Upper lobe of left lung (tissue), 6 donors: ENCODE data around the gene CA11. TPM values are rescaled to one million over a fixed set of nuclear protein-coding genes. Genes with fewer than 3 reads are reported as not detected.
A peak's percentile ranks its signal among the peaks of the same experiment; 100 is the strongest.

Experiments
- ATAC-seq, 2 donors: fragments of 200-7000 bp; cut with Tn5 transposase; one replicate each; pipeline ENCODE4 v1.9.1; 2022; ENCODE audit warnings: mild to moderate bottlenecking in 2 of 2, moderate library complexity in 2 of 2; ENCODE audit not compliant: low FRiP score in 2 of 2
- DNase-seq, 2 donors: peaks; one replicate each; pipeline ENCODE4 v3.0.0-alpha.2; 2019 to 2020
- H3K27ac ChIP-seq, 4 donors: fragments of 200-600 bp; sonication (generic); one replicate each; pipeline ENCODE4 v1.5.1; 2016 to 2019
- H3K27me3 ChIP-seq, 4 donors: fragments of 200-600 bp; sonication (generic); one replicate each; pipeline ENCODE4 v1.5.1; 2017 to 2019
- H3K36me3 ChIP-seq, 4 donors: fragments of 200-600 bp; sonication (generic); one replicate each; pipeline ENCODE4 v1.5.1; 2016 to 2019
- H3K4me1 ChIP-seq, 4 donors: fragments of 200-600 bp; sonication (generic); one replicate each; pipeline ENCODE4 v1.5.1; 2018 to 2019
- H3K4me3 ChIP-seq, 4 donors: fragments of 200-600 bp; sonication (generic); one replicate each; pipeline ENCODE4 v1.5.1; 2017 to 2019; ENCODE audit warnings: mild to moderate bottlenecking in 2 of 4, moderate library complexity in 1 of 4
- H3K9me3 ChIP-seq, 4 donors: fragments of 200-600 bp; sonication (generic); one replicate each; pipeline ENCODE4 v1.5.1; 2018 to 2019
- EP300 ChIP-seq, 4 donors: sonication (generic); formaldehyde crosslinking; IDR thresholded peaks; one replicate each; pipeline ENCODE4 v1.5.1; 2017; ENCODE audit warnings: antibody characterized with exemption in 4 of 4, control low read depth in 2 of 4
- POLR2A ChIP-seq, 4 donors: fragments of 450-650 bp; IDR thresholded peaks; one replicate each; pipeline ENCODE4 v1.5.1; 2016 to 2017; ENCODE audit warnings: antibody characterized with exemption in 4 of 4, mild to moderate bottlenecking in 2 of 4
- POLR2AphosphoS5 ChIP-seq, 2 donors: sonication (generic); formaldehyde crosslinking; IDR thresholded peaks; one replicate each; pipeline ENCODE4 v1.5.1; 2017; ENCODE audit warnings: antibody characterized with exemption in 2 of 2
- WGBS, 2 donors: methylation state at CpG; one replicate each; pipeline ENCODE4 v1.1.5; 2017 to 2018; 5-methylcytosine and 5-hydroxymethylcytosine counted together
- total RNA-seq, 6 donors: library from RNA; depleted of rRNA in 4 of 6; stranded (reverse); fragments of >200 nt in 4 of 6; gene quantifications; one replicate each; pipeline versions ENCODE4 v1.1.0 to v1.2.1, GENCODE V29; 2016 to 2021
- TF ChIP-seq, protein P1 (sequence below), 6 experiments: fragments of 450-650 bp in 4 of 6; fragments of 200-600 bp in 2 of 6; sonication (generic) in 2 of 6; IDR thresholded peaks; one replicate each; pipeline ENCODE4 v1.5.1; 2016 to 2019; ENCODE audit warnings: antibody characterized with exemption in 6 of 6
- donor health status: DM: no; HTN: no; CAD: no; lungs with moderate emphysema.
- donor health status: DM: no; HTN: yes; CAD: no; lungs with severe emphysema.

Gene CA11
- total RNA-seq, 6 donors from 2014 or later, result 2.1 to 8.1 (median 5.3) TPM

- no peak for TF ChIP-seq EP300 (IDR thresholded peaks at IDR 0.05)
- H3K4me1 ChIP-seq, result no peaks in the 10 kb centered on the region
- no peaks in the 10 kb centered on the region for H3K27me3 ChIP-seq
- ATAC-seq (no peak), DNase-seq (no peak)
- 87 to 93% methylated on average over 6 to 8 of the region's 9 CpGs for WGBS, 2 donors
- H3K9me3 ChIP-seq, result no peaks in the 10 kb centered on the region
- H3K4me3 ChIP-seq, result no peak overlapping the region
- H3K36me3 ChIP-seq, result no peaks in the 10 kb centered on the region
- no peak overlapping the region for H3K27ac ChIP-seq
Measured at GRCh38 chr19:48603850-48604249, 42.1 kb downstream of the CA11 start.

GRCh38 chr19:48603449-48603848 is 42.5 kb downstream of the CA11 start:
- Histone ChIP-seq H3K4me1 (no peaks in the 10 kb centered on the region), H3K4me3 (no peak overlapping the region), H3K27me3 (no peaks in the 10 kb centered on the region), H3K36me3 (no peaks in the 10 kb centered on the region), H3K9me3 (no peaks in the 10 kb centered on the region), H3K27ac (no peak overlapping the region)
- DNase-seq (peak in 1 of 2 donors; percentile 83), ATAC-seq (no peak)
- TF ChIP-seq POLR2AphosphoS5 (IDR thresholded peaks at IDR 0.05), result no peak
- TF ChIP-seq EP300 (IDR thresholded peaks at IDR 0.05), result no peak
- TF ChIP-seq, protein P1, sequence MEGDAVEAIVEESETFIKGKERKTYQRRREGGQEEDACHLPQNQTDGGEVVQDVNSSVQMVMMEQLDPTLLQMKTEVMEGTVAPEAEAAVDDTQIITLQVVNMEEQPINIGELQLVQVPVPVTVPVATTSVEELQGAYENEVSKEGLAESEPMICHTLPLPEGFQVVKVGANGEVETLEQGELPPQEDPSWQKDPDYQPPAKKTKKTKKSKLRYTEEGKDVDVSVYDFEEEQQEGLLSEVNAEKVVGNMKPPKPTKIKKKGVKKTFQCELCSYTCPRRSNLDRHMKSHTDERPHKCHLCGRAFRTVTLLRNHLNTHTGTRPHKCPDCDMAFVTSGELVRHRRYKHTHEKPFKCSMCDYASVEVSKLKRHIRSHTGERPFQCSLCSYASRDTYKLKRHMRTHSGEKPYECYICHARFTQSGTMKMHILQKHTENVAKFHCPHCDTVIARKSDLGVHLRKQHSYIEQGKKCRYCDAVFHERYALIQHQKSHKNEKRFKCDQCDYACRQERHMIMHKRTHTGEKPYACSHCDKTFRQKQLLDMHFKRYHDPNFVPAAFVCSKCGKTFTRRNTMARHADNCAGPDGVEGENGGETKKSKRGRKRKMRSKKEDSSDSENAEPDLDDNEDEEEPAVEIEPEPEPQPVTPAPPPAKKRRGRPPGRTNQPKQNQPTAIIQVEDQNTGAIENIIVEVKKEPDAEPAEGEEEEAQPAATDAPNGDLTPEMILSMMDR (IDR thresholded peaks at IDR 0.05), result no peak
- TF ChIP-seq POLR2A (IDR thresholded peaks at IDR 0.05), result no peak
- 86 to 94% methylated on average over 28 to 30 of the region's 39 CpGs for WGBS, 2 donors

- ATAC-seq (no peak), DNase-seq (no peak)
- H3K27ac ChIP-seq, result no peak overlapping the region
- H3K36me3 ChIP-seq, result no peaks in the 10 kb centered on the region
- no peaks in the 10 kb centered on the region for H3K9me3 ChIP-seq
- WGBS, 2 donors, result 78 to 87% methylated on average over 9 of the region's 9 CpGs
- H3K4me1 ChIP-seq, result no peaks in the 10 kb centered on the region
- no peaks in the 10 kb centered on the region for H3K27me3 ChIP-seq
- TF ChIP-seq, protein P1 (IDR thresholded peaks at IDR 0.05), result no peak
- no peak for TF ChIP-seq POLR2AphosphoS5 (IDR thresholded peaks at IDR 0.05)
- no peak for TF ChIP-seq EP300 (IDR thresholded peaks at IDR 0.05)
- TF ChIP-seq POLR2A (IDR thresholded peaks at IDR 0.05), result no peak
- no peak overlapping the region for H3K4me3 ChIP-seq
Measured at GRCh38 chr19:48603001-48603400, 43.0 kb downstream of the CA11 start.

- H3K36me3 ChIP-seq, result no peaks in the 10 kb centered on the region
- no peak overlapping the region for H3K4me3 ChIP-seq
- no peak for ATAC-seq
- H3K9me3 ChIP-seq, result no peaks in the 10 kb centered on the region
- H3K27me3 ChIP-seq, result no peaks in the 10 kb centered on the region
- H3K4me1 ChIP-seq, result no peaks in the 10 kb centered on the region
- DNase-seq, result peak in 1 of 2 donors; percentile 64
- H3K27ac ChIP-seq, result no peak overlapping the region
- no peak for TF ChIP-seq EP300 (IDR thresholded peaks at IDR 0.05)
- TF ChIP-seq, protein P1 (IDR thresholded peaks at IDR 0.05), result no peak
- no peak for TF ChIP-seq POLR2A (IDR thresholded peaks at IDR 0.05)
- no peak for TF ChIP-seq POLR2AphosphoS5 (IDR thresholded peaks at IDR 0.05)
- WGBS, 2 donors, result 89 to 92% methylated on average over 8 to 20 of the region's 21 CpGs
Measured at GRCh38 chr19:48600679-48601417, 45.1 kb downstream of the CA11 start.

GRCh38 chr19:48598996-48599700 is 46.8 kb downstream of the CA11 start:
- ATAC-seq (no peak), DNase-seq (peak in 1 of 2 donors; percentile 73)
- WGBS, 2 donors, result 68 to 74% methylated on average over 15 to 21 of the region's 30 CpGs
- H3K4me1 ChIP-seq, result no peaks in the 10 kb centered on the region
- no peak overlapping the region for H3K27ac ChIP-seq
- TF ChIP-seq POLR2A (IDR thresholded peaks at IDR 0.05), result no peak
- no peak for TF ChIP-seq EP300 (IDR thresholded peaks at IDR 0.05)
- no peak for TF ChIP-seq POLR2AphosphoS5 (IDR thresholded peaks at IDR 0.05)
- TF ChIP-seq, protein P1 (IDR thresholded peaks at IDR 0.05), result no peak
- no peaks in the 10 kb centered on the region for H3K27me3 ChIP-seq
- no peak overlapping the region for H3K4me3 ChIP-seq
- H3K36me3 ChIP-seq, result no peaks in the 10 kb centered on the region
- no peaks in the 10 kb centered on the region for H3K9me3 ChIP-seq
